Mammary epithelial cell (primary cell): ENCODE results near the gene DHX36.

Experiments
- EZH2 ChIP-seq: IDR thresholded peaks from 2 replicates; pipeline ENCODE4 v1.6.1; 2012; ENCODE audit warnings: low read length, inconsistent platforms, borderline replicate concordance
- TF ChIP-seq, protein P1 (sequence below), 2 donors: IDR thresholded peaks in 1 of 2; conservative IDR thresholded peaks in 1 of 2; 2 replicates each; pipeline ENCODE4 v1.5.1; 2011 to 2012; ENCODE audit warnings: inconsistent platforms in 2 of 2, low read length in 2 of 2, mild to moderate bottlenecking in 2 of 2, control low read depth in 1 of 2, low read depth in 1 of 2; ENCODE audit not compliant: insufficient read depth in 1 of 2; ENCODE audit errors: extremely low read depth in 1 of 2

DNA sequence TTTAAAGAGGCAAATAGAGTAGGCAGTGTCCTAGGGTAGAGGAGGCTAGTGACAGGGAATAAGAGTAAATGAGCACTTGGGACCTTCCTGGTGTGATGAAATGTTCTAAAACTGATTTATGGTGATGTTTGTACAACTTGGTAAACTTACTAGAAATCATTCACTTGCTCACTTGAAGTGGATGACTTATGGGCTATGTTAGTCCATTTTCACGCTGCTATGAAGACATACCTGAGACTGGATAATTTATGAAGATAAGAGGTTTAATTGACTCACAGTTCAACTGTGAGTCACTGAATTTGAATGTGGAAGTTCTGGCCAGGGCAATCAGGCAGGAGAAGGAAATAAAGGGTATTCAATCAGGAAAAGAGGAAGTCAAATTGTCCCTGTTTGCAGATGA, 31.7 kb upstream of the DHX36 start:
- TF ChIP-seq, protein P1, sequence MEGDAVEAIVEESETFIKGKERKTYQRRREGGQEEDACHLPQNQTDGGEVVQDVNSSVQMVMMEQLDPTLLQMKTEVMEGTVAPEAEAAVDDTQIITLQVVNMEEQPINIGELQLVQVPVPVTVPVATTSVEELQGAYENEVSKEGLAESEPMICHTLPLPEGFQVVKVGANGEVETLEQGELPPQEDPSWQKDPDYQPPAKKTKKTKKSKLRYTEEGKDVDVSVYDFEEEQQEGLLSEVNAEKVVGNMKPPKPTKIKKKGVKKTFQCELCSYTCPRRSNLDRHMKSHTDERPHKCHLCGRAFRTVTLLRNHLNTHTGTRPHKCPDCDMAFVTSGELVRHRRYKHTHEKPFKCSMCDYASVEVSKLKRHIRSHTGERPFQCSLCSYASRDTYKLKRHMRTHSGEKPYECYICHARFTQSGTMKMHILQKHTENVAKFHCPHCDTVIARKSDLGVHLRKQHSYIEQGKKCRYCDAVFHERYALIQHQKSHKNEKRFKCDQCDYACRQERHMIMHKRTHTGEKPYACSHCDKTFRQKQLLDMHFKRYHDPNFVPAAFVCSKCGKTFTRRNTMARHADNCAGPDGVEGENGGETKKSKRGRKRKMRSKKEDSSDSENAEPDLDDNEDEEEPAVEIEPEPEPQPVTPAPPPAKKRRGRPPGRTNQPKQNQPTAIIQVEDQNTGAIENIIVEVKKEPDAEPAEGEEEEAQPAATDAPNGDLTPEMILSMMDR (conservative IDR thresholded peaks at IDR 0.05 in 1 of 2, IDR thresholded peaks at IDR 0.05 in 1 of 2; ENCODE audit: extremely low read depth in 1 of 2, insufficient read depth in 1 of 2, low read depth in 1 of 2, low read length in 2 of 2) = no peak
- no peak for TF ChIP-seq EZH2
